NCI-H1048 (cell line): Measurements from ENCODE around the gene TET1.
"Not testable (repeated sequence)": the region's sequence is repeated elsewhere in the genome, so short reads cannot be mapped to it uniquely, and the experiment has no call there.

ENCODE experiments used
- DNase-seq: peaks from one replicate; lab custom pipeline; 2025; lab: John Stamatoyannopoulos, UW

Gene TET1

DNA sequence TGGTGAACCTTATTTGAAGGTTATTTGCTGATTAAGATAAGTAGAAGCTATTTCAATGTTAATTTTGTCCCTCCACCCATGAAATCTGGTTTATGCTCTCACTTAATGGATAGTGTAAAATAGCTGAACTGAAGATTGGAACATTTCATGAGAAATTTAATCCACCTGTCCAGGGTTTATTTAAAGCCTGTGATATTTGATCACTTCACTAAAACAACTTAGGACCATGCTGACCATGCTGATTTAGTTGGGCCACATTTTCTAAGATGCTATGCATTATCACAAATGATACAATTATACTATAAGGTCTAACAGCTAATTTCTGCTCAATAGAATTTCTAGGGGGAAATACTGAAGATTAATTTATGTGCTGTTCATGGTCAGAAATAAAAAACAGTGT is 53.8 kb downstream of the TET1 start:
- DNase-seq, result not testable (repeated sequence)

GRCh38 chr10:68617691-68618090 is 57.6 kb downstream of the TET1 start:
- not testable (repeated sequence) for DNase-seq

DNA sequence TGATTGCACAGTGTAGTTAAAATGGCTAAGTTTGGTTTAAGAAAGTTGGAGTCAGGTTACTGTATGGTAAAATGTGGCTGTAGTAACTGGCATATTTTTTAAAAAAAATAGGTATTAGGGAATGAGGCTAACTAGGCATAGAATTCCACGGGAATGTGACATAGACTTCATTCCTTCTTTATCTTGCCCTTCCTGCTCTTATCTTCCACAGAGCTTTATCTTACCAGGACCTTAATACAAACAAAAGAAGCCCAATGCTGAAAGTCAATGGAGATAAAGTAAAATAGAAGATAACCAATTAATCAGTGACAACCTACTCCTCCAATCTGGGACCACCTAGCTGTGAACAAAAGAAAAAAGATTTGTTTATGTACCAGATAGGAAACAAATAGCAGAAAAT is 58.1 kb downstream of the TET1 start:
- DNase-seq, result no peak

DNA sequence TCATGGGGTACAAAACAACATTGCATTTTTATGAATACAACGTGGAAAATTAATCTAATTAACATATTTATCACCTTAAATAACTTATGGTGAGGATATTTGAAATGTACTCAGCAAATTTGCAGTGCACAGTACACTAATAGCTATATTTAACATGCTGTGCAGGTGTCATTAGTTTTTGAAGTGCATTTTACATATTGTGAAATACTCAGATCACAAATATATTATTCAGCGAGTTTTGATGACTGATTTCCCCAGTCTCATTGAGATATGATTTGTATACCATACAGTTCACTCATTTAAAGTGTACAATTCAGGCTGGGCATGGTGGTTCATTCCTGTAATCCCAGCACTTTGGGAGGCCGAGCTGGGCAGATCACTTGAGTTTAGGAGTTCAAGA is 59.5 kb downstream of the TET1 start:
- no peak for DNase-seq

DNA sequence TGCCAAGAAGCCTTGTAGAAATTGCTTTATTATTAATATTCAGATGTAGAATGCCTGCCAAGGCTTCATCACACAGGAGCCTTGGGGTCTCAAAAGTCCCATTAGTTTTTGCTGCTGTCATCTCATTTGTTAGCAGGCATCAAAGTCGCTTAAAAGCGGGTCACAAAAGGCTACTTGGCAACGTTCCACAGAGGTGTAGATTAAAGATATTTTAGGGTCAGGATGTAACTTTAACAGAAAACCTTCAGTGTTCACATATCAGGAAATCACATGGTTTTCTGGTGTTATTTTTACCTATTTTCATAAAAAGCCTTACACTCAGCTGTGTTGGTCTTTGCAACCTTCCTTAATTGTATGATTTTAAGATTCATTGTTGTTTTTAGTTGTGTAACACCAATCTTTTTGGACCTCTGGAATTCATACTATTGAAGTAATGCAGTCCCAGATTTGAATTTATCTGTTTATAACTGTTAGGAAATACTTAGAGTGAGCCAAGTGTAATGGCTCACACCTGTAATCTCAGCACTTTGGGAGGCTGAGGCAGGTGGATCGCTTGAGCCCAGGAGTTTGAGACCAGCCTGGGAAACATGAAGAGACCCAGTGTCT is 65.3 kb downstream of the TET1 start:
- no peak for DNase-seq

- no peak for DNase-seq
Observed at GRCh38 chr10:68628576-68629127, 68.5 kb downstream of the TET1 start.

DNA sequence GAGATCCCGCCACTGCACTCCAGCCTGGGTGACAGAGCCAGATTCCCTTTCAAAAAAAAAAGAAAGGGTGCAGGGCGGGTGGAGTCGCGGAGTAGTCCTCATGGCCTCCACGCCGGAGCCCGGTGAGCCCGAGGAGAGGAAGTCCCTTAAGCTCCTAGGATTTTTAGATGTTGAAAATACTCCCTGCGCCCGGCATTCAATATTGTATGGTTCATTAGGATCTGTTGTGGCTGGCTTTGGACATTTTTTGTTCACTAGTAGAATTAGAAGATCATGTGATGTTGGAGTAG is 72.1 kb downstream of the TET1 start:
- DNase-seq, result not testable (repeated sequence)

DNA sequence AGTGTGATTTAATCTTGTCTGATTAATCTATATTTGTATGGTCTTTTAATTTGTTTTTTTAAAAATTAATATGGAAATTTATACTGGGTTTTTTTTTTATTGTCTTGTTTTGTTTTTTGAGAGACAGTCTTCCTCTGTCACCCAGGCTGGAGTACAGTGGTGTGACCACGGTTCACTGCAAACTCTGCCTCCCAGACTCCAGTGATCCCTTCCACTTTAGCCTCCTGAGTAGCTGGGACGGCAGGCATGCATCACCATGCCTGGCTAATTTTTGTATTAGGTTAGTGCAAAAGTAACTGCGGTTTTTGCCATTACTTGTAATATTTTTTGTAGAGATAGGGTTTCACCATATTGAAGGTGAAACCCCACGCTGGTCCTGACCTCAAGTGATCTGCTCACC is 73.1 kb downstream of the TET1 start:
- no peak for DNase-seq

- no peak for DNase-seq
Observed at GRCh38 chr10:68633816-68634466, 73.8 kb downstream of the TET1 start.

DNA sequence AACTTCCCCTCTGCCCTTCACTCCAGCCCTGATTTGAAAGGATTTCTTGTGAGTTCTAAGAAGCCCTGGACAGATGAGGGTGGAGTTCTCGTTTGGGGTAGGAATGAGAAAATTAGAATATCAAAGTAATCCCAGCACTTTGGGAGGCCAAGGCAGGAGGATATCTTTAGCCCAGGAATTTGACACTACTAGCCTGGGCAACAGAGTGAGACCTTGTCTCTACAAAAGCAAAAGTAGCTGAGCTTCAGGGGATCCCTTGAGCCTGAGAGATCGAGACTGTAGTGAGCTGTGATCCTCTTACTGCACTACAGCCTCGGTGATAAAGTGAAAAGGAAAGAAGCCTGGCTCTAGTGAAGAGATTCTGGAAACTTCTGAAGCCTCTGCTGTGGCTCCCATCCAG is 76.2 kb downstream of the TET1 start:
- no peak for DNase-seq

- not testable (repeated sequence) for DNase-seq
Observed at GRCh38 chr10:68643550-68643949, 83.4 kb downstream of the TET1 start.

DNA sequence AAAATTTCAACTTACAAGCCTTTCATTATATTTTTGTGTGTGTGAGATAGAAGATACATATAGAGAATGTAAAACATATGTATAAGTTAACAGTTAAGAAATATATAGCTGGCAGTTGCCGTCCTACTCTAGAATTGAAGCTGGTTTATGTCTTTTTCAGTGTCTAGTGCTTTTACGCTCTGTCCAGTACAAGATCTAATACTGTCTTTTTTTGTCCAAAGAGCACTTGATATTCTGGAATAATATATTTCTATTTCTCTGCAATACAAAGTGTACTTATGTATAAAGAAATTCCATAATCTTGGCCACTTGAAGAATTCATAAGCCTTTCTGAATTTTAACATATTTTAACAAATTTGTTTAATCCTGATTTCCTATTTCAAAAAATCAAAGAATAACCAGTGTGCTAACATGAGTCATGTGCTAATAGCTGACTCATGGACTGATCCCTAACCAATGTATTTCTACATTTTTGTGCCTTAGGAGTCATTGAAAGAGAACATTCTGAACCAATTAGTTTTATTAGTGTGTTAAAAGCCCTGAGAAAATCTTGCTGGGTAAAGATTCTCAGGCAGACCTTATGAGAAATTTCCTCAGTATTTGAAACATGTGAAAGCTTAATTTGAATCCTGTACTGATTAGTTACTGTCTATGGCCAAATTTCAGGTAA is 87.7 kb downstream of the TET1 start:
- no peak for DNase-seq

GRCh38 chr10:68655620-68656126 is 95.5 kb downstream of the TET1 start:
- no peak for DNase-seq

GRCh38 chr10:68665841-68666240 is 105.7 kb downstream of the TET1 start:
- DNase-seq, result no peak

DNA sequence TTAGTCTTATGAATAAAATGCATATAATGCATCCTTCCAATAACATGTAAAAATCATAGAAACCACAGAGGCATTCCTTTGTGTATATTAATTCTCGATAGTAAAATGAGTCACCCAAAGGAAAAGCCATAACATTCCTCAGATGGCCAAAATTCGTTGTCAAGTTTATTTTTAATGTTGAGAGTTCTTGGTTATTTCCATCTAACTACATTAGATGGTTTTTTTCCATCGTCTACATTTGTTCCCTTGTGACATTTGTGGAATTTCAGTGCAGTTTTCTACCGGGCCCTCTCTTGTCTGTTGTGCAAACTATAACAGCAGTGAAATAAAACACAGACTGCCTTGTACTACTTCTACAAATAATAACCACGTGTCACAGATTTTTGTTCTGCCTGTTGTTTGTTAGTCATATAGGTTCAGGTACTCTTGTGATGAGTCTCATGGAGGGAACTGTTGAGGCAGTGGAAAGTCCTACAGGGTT is 106.2 kb downstream of the TET1 start:
- DNase-seq, result no peak

- no peak for DNase-seq
Observed at GRCh38 chr10:68668231-68668630, 108.1 kb downstream of the TET1 start.

DNA sequence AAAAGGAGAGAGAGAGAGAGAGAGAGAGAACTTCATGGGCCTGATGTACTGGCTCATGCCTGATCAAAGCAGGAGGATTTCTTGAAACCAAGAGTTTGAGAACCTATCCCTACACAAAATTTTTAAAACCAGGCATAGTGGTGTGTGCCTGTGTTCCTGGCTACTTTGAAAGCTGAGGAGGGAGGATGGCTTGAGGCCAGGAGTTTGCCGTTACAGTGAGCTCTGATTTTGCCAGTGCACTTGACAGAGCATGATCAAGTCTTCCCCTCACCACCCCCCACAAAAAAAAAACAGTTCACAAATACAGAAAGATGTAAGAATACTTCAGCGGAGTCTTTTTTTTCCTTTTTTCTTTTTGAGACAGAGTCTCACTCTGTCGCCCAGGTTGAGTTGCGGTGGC is 108.8 kb downstream of the TET1 start:
- DNase-seq, result no peak

DNA sequence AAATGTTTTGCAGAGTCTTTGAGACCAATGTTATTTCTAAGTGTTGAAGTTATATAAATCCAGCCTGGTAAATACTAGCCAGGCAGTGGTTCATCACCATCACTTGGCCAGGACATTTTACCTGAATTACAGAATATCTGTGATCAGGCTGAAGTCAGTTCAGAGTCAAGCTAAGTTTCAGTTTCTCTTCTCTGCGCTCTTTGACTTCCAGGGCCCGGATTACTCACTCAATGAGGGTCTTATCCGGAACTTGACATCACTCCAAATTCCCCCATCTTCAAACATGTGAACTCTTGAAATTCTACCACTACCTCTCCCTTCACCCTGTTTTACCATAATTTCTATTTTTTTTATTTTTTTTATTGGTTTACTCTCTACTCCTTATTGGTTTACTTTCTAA is 124.3 kb downstream of the TET1 start:
- no peak for DNase-seq

- DNase-seq, result no peak
Observed at GRCh38 chr10:68696018-68696417, 135.9 kb downstream of the TET1 start.

- no peak for DNase-seq
Observed at GRCh38 chr10:68697106-68697505, 137.0 kb downstream of the TET1 start.

GRCh38 chr10:68700197-68700596 is 140.1 kb downstream of the TET1 start:
- DNase-seq, result no peak

DNA sequence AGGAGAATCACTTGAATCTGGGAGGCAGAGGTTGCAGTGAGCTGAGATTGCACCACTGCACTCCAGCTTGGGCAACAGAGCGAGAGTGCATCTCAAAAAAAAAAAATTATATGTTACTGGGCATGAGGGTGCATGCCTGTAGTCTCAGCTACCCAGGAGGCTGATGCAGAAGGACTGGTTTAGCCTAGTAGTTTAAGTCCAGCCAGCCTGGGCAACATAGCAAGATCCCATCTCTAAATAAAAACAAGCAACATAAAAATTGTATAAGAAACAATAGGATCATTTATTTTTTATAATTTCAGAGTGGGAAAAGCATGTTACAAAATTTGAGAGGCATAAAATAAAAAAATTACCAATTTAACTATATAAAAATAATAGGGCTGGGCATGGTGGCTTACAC is 145.4 kb downstream of the TET1 start:
- no peak for DNase-seq

DNA sequence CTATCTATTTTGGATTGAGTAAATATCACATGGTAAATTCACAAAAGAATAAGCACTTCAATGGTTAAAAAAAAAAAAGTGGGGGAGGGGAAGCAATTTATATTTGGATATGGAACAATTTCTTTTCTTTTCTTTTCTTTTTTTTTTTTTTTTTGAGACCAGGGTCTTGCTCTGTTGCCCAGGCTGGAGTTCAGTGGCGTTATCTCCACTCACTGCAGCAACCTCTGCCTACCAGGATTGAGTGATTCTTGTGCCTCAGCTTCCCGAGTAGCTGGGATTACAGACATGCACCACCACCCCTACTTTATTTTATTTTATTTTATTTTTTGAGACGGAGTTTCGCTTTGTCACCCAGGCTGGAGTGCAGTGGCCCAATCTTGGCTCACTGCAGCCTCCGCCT is 148.8 kb downstream of the TET1 start:
- not testable (repeated sequence) for DNase-seq
